CD4-positive, alpha-beta T cell treated with Interleukin-4 for 1 hour (primary cell): ENCODE data around the gene NEK2.
"Not testable (repeated sequence)": the region's sequence is repeated elsewhere in the genome, so short reads cannot be mapped to it uniquely, and the experiment has no call there.

Experiments used
- DNase-seq, 2 donors: peaks; one replicate each; pipeline ENCODE4 v3.0.0-alpha.2; 2020 to 2022

The NEK2 gene

DNA sequence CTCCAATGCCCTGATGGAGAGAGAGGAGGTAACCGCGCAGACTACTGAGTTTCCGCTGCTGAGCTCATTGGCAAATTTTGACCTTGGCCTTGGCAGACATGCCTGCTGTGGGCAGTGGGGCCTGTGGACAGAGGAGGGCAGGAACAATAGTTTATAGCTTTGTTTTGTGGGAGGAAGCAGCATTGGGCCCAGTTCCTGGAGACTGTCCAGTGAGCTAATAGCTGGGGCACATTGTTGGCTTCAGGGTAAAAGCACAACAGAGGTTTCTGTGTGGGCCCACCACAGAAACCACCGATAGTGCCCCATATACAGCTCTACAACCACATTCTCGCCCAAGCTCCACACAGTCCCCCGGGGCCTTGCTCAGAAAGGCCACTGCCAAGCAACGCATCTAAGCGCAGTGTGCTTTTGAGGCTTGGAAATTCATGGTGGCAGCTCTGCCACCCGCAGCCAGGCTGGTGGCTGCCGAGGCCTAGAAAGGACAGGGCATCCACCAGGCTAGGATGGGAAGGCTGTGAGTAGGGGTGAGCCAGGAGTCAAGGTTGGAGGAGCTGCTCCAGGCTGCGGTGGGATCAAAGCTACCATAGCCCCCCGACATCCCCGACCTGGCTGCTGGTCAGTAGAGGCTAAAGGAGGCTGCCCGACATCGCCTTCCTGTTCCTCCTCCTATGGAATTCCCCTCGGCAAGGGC, 43.2 kb downstream of the NEK2 start:
- no peak for DNase-seq

DNA sequence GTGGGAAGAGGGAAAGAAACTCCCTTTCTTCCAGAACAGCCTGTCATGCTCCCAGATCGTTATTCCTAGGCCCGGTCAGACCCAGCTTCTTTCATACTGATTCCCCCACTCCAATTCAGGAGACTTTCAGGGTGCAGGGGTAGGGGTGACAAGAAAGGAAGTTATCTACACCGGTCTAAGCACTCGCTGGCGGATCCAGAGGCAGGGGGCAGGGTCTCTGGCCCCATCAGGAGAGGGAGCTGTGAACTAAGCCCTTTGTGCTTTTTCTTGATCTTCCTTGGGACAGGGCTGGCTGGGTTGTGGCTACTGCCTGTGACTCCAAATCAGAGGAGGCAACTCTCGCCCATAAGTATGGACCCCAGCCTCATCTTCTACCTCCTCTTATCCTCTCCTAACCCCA, 44.3 kb downstream of the NEK2 start:
- DNase-seq, result no peak

DNA sequence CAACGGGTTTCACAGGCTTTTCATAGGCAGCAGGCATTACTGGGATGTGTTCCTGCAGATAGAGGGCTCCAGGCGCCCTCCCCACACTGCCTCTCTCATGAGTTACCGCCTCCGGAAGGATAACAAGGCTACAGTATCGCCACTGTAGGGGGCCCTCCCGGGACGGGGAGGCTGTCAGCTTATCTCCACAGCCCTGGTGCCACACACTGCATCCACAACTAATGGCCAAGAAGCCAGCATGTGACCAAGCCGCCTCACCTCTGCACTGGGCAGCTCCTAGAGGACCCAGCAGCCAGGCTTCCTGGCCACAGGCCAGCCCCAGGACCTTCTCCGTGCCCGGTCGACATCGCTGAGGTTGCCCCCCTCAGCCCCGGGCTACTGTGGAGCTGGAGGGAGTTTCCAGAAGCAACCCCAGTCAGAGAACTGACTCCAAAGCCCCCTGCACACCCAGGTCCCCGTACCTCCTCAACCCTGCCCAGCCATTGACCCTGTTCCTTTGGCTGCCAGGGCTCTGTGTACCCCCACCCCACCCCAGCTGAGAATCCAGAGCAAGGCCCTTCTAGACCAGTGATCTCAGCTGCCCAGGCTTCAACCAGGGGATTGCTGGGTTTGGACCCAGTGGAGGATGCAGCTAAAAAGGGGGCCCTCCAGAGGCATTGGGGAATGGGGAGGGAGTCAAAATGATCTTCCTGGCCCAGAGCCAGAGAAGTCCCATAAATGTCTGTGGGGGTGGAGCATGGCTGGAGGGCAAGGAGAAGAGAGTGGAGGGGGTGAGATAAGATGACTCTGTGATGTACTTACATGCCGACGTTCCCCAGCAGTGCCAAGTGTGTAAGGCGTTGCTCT, 45.0 kb downstream of the NEK2 start:
- no peak for DNase-seq

DNA sequence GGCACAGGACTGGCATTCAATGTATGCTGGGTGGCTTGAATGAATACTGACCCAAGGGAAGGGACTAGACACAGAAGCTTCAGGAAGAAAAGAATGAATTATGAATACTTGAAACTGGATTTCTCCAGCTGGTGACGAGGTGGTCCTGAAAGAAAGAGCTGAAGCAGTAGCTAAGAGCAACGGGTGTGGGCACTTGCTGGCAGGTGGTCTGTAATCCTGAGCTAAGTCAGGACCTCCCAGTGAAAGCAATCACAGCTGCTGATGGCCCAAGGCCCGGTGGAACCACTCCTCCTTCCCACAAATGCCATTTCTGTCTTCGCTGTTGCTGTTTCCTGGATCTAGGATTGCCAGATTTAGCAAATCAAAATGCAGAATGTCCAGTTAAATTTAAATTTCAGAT, 47.0 kb downstream of the NEK2 start:
- no peak for DNase-seq

DNA sequence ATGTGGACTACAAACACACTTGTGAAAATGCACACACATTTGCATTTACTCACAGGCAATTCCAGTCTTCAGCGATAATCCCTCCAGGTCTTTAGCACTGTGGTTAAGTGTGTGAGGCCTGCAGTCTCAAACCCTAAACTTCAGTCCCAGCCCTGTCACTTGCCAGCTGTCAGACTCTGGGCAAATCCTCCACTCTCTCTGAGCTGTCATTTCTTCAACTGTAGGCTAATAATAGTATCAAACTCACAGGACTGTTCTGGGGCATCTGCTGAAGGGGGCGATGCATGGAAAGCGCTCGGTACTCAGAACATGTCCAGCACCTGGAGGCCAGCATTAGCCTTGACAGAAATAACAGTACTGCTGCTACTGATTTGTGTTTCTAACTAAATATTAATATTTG, 48.2 kb downstream of the NEK2 start:
- DNase-seq, result no peak

DNA sequence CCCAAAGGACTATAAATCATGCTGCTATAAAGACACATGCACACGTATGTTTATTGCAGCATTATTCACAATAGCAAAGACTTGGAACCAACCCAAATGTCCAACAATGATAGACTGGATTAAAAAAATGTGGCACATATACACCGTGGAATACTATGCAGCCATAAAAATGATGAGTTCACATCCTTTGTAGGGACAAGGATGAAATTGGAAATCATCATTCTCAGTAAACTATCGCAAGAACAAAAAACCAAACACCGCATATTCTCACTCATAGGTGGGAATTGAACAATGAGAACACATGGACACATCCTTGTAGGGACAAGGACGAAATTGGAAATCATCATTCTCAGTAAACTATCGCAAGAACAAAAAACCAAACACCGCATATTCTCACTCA, 49.6 kb downstream of the NEK2 start:
- not testable (repeated sequence) for DNase-seq

DNA sequence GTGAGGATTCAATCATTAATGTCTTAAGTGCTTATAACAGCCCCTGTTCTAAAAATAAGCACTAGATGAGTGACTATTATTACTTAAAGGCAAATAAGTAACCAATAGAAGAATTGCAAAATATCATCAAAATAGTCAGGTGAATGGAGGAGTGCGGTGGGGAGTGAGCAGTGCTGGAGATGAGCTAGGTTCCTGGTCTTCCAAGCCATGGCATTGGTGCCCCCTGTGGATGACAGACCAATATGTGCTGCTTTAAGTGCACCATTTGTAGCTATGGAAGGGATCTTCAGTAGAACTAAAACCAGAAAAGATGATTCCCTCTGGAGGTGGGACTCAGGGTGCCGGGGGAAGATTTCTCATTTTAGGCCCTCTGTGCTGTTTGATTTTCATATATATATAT, 50.4 kb downstream of the NEK2 start:
- peak; percentile 46 to 65 for DNase-seq

DNA sequence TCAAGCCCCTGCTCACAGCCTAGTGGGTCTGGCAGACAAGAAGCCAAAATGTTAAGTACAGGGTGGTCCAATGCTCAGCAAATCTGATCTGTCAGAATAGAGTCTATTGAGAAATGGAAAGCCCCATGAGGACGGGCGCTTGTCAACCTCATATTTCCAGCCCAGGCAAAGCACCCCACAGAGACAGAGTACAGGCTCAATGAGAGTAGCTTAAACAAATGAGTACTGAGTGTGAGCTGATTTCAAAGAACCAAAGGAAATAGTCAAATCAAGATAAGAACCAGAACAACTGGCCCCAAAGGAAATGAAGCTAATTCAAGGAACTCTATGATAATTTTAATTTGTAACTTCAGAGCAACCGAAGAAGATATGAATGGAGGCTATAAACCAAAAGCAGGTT, 51.9 kb downstream of the NEK2 start:
- DNase-seq, result no peak

DNA sequence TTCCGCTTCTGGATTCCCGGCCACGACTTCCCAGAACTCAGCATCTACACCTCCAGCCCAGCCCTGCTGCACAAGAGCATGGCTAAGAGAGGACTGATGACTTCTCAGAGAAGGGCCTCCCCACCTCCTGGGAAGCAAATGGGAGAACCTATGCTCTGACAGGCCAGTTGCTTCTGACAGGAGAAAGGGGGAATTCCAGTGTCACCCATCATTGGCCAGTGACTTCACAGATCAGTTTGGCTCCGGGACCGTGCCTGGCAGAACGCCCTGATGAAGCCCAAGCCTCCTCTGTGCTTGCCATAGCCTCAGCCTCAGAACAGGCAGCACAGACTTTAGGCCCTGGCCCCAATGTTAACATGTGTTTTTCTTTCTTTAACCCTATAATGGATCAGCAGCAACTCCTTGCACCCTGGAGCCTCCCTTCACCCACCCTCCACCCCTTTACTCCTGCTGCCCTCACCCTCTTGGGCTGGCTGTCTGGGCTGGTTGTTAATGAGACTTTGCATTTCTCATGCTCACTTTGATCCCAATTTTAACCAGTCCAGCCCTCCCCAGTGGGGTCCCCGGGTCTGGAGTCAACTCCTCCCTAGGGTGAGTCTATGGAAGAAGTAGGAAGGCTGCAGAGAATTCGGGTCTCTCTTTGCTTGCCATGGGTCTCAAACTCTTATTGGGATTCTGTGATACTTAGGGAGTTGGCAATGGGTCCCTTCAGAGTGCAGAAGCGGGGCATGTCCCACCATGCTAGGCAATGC, 53.8 kb downstream of the NEK2 start:
- no peak for DNase-seq

DNA sequence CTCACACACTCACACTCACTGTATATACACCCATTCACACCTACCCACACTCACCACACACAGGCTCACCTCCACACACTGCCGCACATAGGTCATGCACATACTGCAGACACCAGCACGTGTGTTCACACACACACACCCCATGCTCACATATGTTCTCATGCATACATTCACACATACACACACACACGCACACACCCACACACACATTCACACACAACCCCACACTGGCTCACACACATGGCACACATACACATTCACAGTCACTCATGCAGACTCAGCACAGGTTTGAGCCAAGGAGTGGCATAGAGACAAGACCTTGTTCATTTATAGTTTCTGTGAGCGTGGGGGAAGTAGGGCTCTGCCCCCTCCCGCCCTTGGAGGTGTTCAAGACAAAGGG, 55.3 kb downstream of the NEK2 start:
- no peak for DNase-seq

DNA sequence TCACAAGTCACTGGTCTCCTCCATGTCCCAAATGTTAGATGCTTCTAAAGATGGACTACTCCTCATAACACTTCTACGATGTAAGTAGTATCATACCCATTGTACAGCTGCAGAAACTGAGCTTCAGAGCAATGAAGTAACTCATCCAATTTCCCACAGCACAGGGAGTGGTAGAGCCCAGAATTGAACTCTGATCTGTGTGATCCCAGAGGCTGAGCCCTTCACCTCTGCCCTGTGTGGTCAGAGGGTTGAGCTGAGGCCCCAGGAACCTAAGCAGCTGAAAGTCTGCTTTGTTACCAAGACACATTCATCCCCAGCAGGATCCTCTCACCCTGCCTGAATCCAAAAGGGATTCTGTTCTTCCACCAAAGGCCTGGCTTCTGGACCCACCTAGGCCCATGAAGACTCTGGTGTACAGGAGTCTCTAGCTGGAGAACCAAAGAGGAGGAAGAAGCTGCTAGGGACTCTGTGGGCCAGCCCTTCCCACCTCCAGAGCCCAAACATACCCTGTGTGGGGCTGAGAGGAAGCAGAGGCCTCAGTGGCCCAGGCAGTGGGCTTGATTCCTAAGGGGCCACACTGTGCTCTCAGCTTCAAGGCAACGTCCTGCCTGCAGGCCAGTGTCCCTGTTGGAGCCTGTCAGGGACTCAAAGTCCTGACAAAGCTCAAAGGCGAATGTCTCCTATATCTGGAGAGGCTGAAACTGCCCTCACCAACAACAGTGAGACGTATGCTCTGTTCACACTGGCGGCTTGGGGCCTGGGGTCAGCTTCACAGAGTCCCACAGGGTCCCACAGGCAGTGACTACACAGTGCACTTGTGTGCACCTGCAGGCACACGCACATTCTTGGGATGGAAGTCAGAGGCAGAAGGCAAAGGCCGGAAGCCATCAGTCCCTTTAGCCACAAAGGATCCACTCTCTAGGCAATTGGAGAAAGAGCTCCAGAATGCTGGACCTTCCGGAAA, 56.1 kb downstream of the NEK2 start:
- DNase-seq, result no peak

DNA sequence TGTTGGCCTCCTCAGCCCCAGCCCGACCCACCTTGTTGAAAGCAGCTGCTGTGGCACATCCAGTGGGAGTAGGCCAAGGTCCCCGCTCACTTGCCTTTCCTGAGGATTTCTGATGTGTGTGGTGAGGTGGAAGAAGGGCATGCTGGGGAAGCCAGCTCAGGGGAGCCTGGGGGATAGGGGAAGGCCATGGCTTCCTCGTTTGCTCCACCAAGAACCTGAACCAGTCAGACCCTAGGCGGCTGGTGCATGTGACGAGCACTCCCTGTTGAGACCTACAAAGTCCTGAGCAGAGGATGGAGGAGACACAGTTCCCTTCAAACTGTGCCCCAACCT, 58.5 kb downstream of the NEK2 start:
- DNase-seq, result no peak

DNA sequence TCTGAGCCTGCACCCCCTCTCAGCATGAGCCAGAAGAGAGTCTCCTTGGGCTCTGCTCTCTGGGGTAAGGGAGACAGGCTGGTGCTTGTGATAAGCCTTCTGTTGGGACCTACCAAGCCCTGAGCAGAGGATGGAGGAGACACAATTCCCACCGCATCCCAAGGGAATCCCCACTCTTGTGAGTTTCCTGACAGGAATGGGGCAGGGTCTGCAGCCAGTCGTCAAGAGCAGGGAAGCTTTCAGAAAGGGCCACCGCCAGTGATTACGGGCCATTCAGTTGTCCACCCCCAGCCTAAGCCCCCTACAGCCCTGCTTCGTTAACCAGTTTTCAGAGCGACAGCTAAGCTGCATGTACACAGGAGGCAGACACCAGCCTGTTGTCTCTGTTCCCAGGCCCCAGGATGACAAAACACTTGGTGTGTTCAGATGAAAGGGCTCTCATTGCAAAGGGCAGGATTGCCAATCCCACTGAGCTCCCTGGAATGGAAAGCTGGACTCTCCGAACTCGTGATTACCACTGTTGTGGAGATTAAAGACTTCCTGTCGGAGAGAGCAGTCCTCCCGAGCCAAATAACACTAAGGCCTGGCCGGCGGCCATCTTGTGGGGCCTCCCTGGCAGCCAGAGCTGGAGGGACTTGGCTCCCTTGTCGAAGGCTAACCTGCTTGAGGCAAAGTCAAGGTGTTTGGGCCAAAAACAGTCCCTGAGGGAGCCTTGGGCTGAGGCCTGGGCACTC, 59.0 kb downstream of the NEK2 start:
- no peak for DNase-seq

DNA sequence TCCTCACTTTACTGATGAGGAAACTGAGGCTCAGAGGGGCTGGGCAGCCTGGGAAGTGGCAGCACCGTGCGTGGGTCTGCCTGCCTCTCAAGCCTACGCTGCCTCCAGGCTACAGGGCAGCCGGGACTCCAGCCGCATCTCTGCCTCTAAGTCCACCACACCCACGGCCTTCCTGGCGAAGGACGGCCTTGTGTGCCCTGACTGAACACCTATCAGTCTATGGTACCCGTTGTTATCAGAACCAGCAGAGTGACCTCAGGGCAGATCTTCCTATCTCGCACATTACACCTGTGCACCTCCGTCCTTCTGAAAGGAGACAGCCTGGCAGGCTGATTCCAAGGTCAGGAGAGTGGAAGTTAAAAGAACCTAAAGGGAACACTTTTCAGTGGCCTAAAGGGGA, 60.8 kb downstream of the NEK2 start:
- DNase-seq, result no peak

DNA sequence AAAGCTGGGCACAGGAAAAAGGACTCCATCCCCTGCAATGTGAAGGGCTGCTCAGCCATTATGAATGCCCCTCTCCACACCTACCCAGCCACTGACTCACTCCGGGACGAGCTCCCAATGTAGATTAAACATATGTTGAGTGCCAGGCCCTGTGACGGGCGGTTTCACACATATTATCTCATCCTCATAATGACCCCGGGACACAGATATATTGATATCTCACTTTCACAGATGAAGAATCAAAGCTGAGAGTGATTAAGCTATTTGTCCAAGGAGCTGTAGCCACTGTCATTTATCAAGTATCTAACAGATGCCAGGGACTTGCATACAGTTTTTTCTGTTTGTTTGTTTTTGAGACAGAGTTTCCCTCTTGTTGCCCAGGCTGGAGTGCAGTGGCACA, 61.5 kb downstream of the NEK2 start:
- DNase-seq, result no peak

DNA sequence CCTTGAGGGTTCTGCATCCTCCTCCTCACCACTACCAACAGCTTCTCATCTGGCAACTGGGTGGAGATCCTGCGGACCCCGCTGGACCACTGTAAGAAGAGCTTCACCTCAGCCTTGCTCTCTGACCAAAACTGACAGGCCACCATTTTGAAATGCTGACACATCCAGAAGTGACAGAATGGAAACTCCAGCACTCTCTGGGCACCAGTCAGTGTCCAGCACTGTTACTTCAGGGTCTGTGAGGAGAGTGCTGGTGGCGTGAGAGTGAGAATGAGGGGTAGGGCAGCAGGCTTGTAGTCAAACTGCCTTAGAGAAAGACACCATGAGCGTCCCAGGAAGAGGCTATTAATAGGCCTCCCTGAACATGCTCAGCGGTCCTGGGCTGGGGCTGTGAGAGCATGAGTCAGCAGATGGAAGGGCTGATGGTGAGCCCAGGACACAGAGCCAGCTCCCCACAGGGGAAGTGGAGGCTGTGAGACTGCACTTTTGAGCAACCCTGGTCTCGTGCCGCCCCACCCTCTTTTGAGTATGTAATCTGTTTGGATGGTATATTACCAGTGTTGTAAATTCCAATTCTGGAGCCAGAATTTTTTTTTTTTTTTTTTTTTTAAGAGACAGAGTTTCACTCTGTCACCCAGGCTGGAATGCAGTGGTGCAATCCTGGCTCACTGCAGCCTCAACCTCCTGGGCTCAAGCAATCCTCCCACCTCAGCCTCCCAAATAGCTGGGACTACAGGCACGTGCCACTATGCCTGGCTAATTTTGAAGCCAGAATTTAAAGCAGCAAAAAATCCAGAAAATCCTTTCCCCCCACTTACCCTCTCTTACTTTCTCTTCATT, 62.1 kb downstream of the NEK2 start:
- DNase-seq, result peak in 1 of 2 donors; percentile 77

DNA sequence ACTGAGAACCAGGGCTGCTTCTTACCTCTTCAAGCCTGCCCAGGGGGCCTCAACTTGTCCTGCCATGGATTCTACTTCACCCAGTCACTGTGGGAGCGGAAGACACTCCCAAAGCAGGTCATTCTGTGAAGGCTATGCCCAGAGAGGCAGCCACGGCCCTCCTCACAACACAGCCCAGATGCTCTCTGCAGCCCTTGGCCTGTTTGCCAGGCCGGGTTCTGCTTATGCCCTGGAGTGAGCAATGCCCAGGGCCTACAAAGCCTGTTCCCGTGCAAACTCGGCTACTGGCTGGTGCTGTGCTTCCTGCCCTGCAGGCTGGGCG, 62.7 kb downstream of the NEK2 start:
- no peak for DNase-seq
